DMS 273 treated with DMSO at 0.1 percent for 48 hours (cell line): ENCODE measurements around the gene WWOX.

ENCODE experiments used
- DNase-seq: peaks from one replicate; lab custom pipeline; 2025; lab: John Stamatoyannopoulos, UW

The WWOX gene

GRCh38 chr16:78953526-78953925 is 854.1 kb downstream of the WWOX start:
- no peak for DNase-seq

- no peak for DNase-seq
These were observed 855.8 kb downstream of the WWOX start for GRCh38 chr16:78955206-78955605.

GRCh38 chr16:78956859-78957258 is 857.4 kb downstream of the WWOX start:
- no peak for DNase-seq

GRCh38 chr16:78957317-78958100 is 858.1 kb downstream of the WWOX start:
- no peak for DNase-seq

GRCh38 chr16:78961464-78961863 is 862.0 kb downstream of the WWOX start:
- DNase-seq, result no peak

GRCh38 chr16:78962457-78962929 is 863.0 kb downstream of the WWOX start:
- DNase-seq, result no peak

- DNase-seq, result no peak
These were observed 868.5 kb downstream of the WWOX start for GRCh38 chr16:78967948-78968347.

- no peak for DNase-seq
These were observed 870.3 kb downstream of the WWOX start for GRCh38 chr16:78969721-78970120.

GRCh38 chr16:78970650-78971049 is 871.2 kb downstream of the WWOX start:
- DNase-seq, result no peak

- DNase-seq, result no peak
These were observed 872.6 kb downstream of the WWOX start for GRCh38 chr16:78972006-78972405.

- no peak for DNase-seq
These were observed 873.5 kb downstream of the WWOX start for GRCh38 chr16:78972986-78973385.

- no peak for DNase-seq
These were observed 876.8 kb downstream of the WWOX start for GRCh38 chr16:78976212-78976611.

GRCh38 chr16:78980825-78981224 is 881.4 kb downstream of the WWOX start:
- DNase-seq, result no peak

GRCh38 chr16:78982096-78982744 is 882.8 kb downstream of the WWOX start:
- DNase-seq, result no peak

GRCh38 chr16:78984324-78984723 is 884.9 kb downstream of the WWOX start:
- DNase-seq, result no peak

GRCh38 chr16:78984887-78985464 is 885.5 kb downstream of the WWOX start:
- no peak for DNase-seq

GRCh38 chr16:78985716-78986605 is 886.5 kb downstream of the WWOX start:
- no peak for DNase-seq

GRCh38 chr16:78987666-78988065 is 888.2 kb downstream of the WWOX start:
- DNase-seq, result no peak

GRCh38 chr16:78988361-78988969 is 889.0 kb downstream of the WWOX start:
- no peak for DNase-seq

GRCh38 chr16:78990309-78990701 is 890.9 kb downstream of the WWOX start:
- no peak for DNase-seq

- no peak for DNase-seq
These were observed 892.5 kb downstream of the WWOX start for GRCh38 chr16:78992001-78992400.

- DNase-seq, result no peak
These were observed 893.9 kb downstream of the WWOX start for GRCh38 chr16:78993346-78993745.
